Gastroesophageal sphincter (tissue), 3 donors: ENCODE results near the gene ASF1A.

Experiments
- CTCF ChIP-seq, 4 experiments: fragments of 200-600 bp in 2 of 4; fragments of 450-650 bp in 2 of 4; sonication (generic) in 1 of 4; IDR thresholded peaks; one replicate each; pipeline ENCODE4 v1.5.1; 2017 to 2019; ENCODE audit warnings: antibody characterized with exemption in 4 of 4, mild to moderate bottlenecking in 2 of 4, moderate library complexity in 2 of 4
- POLR2A ChIP-seq, 2 donors: fragments of 450-650 bp; IDR thresholded peaks; one replicate each; pipeline ENCODE4 v1.6.1; 2017; ENCODE audit warnings: antibody characterized with exemption in 2 of 2, mild to moderate bottlenecking in 2 of 2, moderate library complexity in 1 of 2
- POLR2AphosphoS5 ChIP-seq: sonication (generic); formaldehyde crosslinking; IDR thresholded peaks from one replicate; pipeline ENCODE4 v1.6.1; 2017; ENCODE audit warnings: antibody characterized with exemption

GRCh38 chr6:118876198-118876597 is 17.8 kb upstream of the ASF1A start:
- TF ChIP-seq CTCF (IDR thresholded peaks at IDR 0.05) (no peak), POLR2A (IDR thresholded peaks at IDR 0.05) (no peak), POLR2AphosphoS5 (no peak)
